Endothelial cell of umbilical vein (primary cell): ENCODE data around the gene AGMO. TPM values are rescaled to one million over a fixed set of nuclear protein-coding genes. Genes with fewer than 3 reads are reported as not detected.

Experiments used
- BruUV-seq: library from RNA; stranded (reverse); fragments of 400-500 nt; replicated peaks from 2 replicates; lab custom pipeline; 2021; lab: Mats Ljungman, UMichigan
- CTCF ChIA-PET: fragments of 300-600, 350-600 bp; sonication (Branson Sonifier 250); formaldehyde crosslinking; loops from one replicate; lab custom pipeline; 2021; ENCODE audit warnings: antibody characterized with exemption, inconsistent platforms; lab: Charles Lee
- POLR2A ChIA-PET: fragments of 300-600, 350-600 bp; sonication (Branson Sonifier 250); formaldehyde crosslinking; loops from one replicate; lab custom pipeline; 2021; ENCODE audit warnings: antibody characterized with exemption, inconsistent platforms; lab: Charles Lee
- DNase-seq: peaks from one replicate; pipeline ENCODE4 v3.0.0-alpha.2; 2011; ENCODE audit warnings: low read depth, low spot score
- FAIRE-seq: peaks from 2 replicates; lab custom pipeline; 2011; peaks lifted over from hg19 to GRCh38; lab: Jason Lieb, UNC
- H2AFZ ChIP-seq: 2 replicates; pipeline ENCODE4 v1.6.0; 2012; ENCODE audit warnings: low read depth, low read length, control low read depth, inconsistent platforms
- H3K27ac ChIP-seq: 2 replicates; pipeline ENCODE4 v1.5.1; 2011; ENCODE audit warnings: low read depth, mild to moderate bottlenecking, control low read depth, low read length, moderate library complexity; ENCODE audit not compliant: insufficient read depth
- H3K27me3 ChIP-seq, 2 experiments: 2 replicates each; pipeline versions ENCODE4 v1.6.0 to v1.6.1; 2011; ENCODE audit warnings: low read length in 2 of 2, mixed read lengths in 1 of 2; ENCODE audit not compliant: control insufficient read depth in 2 of 2, insufficient read depth in 2 of 2
- H3K36me3 ChIP-seq, 2 experiments: 2 replicates in 1 of 2; 3 replicates in 1 of 2; pipeline ENCODE4 v1.5.1; 2011; ENCODE audit warnings: low read length in 2 of 2, mild to moderate bottlenecking in 1 of 2, moderate library complexity in 1 of 2; ENCODE audit not compliant: control insufficient read depth in 2 of 2, insufficient read depth in 2 of 2; ENCODE audit errors: extremely low read depth in 1 of 2
- H3K4me1 ChIP-seq: 3 replicates; pipeline ENCODE4 v1.5.1; 2011; ENCODE audit warnings: mild to moderate bottlenecking, low read length; ENCODE audit not compliant: control insufficient read depth, insufficient read depth; ENCODE audit errors: extremely low read depth
- H3K4me2 ChIP-seq: 2 replicates; pipeline ENCODE4 v1.6.1; 2011; ENCODE audit warnings: low read length, control low read depth, mixed read lengths; ENCODE audit not compliant: insufficient read depth
- H3K4me3 ChIP-seq, 3 experiments: fragments of 200-600 bp in 1 of 3; sonication (generic), shearing (Covaris generic) in 1 of 3; replicated peaks in 1 of 3; 2 replicates each; pipeline ENCODE4 v1.5.1; 2011 to 2016; ENCODE audit warnings: control low read depth in 3 of 3, low read length in 3 of 3, mild to moderate bottlenecking in 2 of 3, inconsistent platforms in 1 of 3, low read depth in 1 of 3, moderate library complexity in 1 of 3; ENCODE audit not compliant: insufficient read depth in 1 of 3
- H3K79me2 ChIP-seq: 2 replicates; pipeline ENCODE4 v1.6.0; 2012; ENCODE audit warnings: low read length, inconsistent platforms; ENCODE audit not compliant: control insufficient read depth, insufficient read depth
- H3K9ac ChIP-seq: replicated peaks from 2 replicates; pipeline ENCODE3; 2011; ENCODE audit warnings: low read length, control low read depth; ENCODE audit not compliant: insufficient read depth; ENCODE audit errors: extremely low read depth
- H3K9me1 ChIP-seq: replicated peaks from 3 replicates; pipeline ENCODE4 v1.6.0; 2011; ENCODE audit warnings: mild to moderate bottlenecking, low read length; ENCODE audit not compliant: control insufficient read depth, insufficient read depth; ENCODE audit errors: extremely low read depth
- H3K9me3 ChIP-seq: replicated peaks from 2 replicates; pipeline ENCODE4 v1.5.1; 2012; ENCODE audit warnings: low read length, inconsistent platforms; ENCODE audit not compliant: control insufficient read depth, insufficient read depth
- H4K20me1 ChIP-seq: replicated peaks from 2 replicates; pipeline ENCODE3; 2011; ENCODE audit warnings: mild to moderate bottlenecking, low read length; ENCODE audit not compliant: control insufficient read depth, insufficient read depth; ENCODE audit errors: extremely low read depth
- CTCF ChIP-seq, 2 donors: IDR thresholded peaks; 1 replicate in 1 of 2; 2 replicates in 1 of 2; pipeline ENCODE4 v1.5.1; 2011; ENCODE audit warnings: low read length in 2 of 2, mild to moderate bottlenecking in 2 of 2, moderate library complexity in 2 of 2, control low read depth in 1 of 2, inconsistent platforms in 1 of 2, low read depth in 1 of 2; ENCODE audit not compliant: insufficient read depth in 1 of 2; ENCODE audit errors: extremely low read depth in 1 of 2
- EZH2 ChIP-seq: IDR thresholded peaks from 2 replicates; pipeline ENCODE4 v1.6.1; 2012; ENCODE audit warnings: borderline replicate concordance, low read depth, mild to moderate bottlenecking, moderate library complexity, low read length, inconsistent platforms; ENCODE audit not compliant: severe bottlenecking
- FOS ChIP-seq: IDR thresholded peaks from 2 replicates; pipeline ENCODE4 v1.6.1; 2011; ENCODE audit warnings: mild to moderate bottlenecking, low read length, moderate library complexity, borderline replicate concordance; ENCODE audit not compliant: insufficient read depth
- GATA2 ChIP-seq: IDR thresholded peaks from 2 replicates; pipeline ENCODE4 v1.7.0; 2011; ENCODE audit warnings: low read depth, mild to moderate bottlenecking, moderate library complexity, mixed read lengths, low read length; ENCODE audit not compliant: insufficient read length, insufficient read depth
- JUN ChIP-seq: IDR thresholded peaks from 2 replicates; pipeline ENCODE4 v1.6.1; 2011; ENCODE audit warnings: borderline replicate concordance, low read depth; ENCODE audit not compliant: insufficient read length, insufficient read depth
- MYC ChIP-seq: IDR thresholded peaks from one replicate; pipeline ENCODE4 v1.6.1; 2011; ENCODE audit warnings: mild to moderate bottlenecking, low read depth, low read length
- POLR2A ChIP-seq: IDR thresholded peaks from 2 replicates; pipeline ENCODE4 v1.6.1; 2012; ENCODE audit warnings: low read depth, mild to moderate bottlenecking, control low read depth, low read length
- POLR2AphosphoS5 ChIP-seq: IDR thresholded peaks from 2 replicates; pipeline ENCODE4 v1.6.1; 2012; ENCODE audit warnings: low read depth, mild to moderate bottlenecking, control low read depth, low read length, moderate library complexity; ENCODE audit not compliant: insufficient read depth
- dilution Hi-C: fragments of 300-500 bp; cut with MboI; formaldehyde crosslinking; loops from one replicate; pipeline ENCODE4 v1.15.0; 2019; ENCODE audit warnings: low sequenced_read_pairs; ENCODE audit not compliant: extremely low pct_ligation_motif_present
- intact Hi-C: fragments of 100-400 bp; cut with micrococcal nuclease; formaldehyde crosslinking; loops from one replicate; pipeline ENCODE4 v1.10.0; 2022
- polyA plus RNA-seq, 4 experiments: library from polyadenylated mRNA; depleted of rRNA in 3 of 4; stranded (reverse) in 3 of 4; unstranded in 1 of 4; fragments of >200 nt; gene quantifications; 2 replicates each; pipeline versions ENCODE4 v1.2.1 to v1.2.3, GENCODE V29; 2011 to 2012; ENCODE audit warnings: missing spikeins in 1 of 4
- total RNA-seq: library from RNA; stranded (reverse); gene quantifications from 2 replicates; pipeline ENCODE4 v1.2.3, GENCODE V29; 2021
- TF ChIP-seq, protein P1 (sequence below): IDR thresholded peaks from 2 replicates; pipeline ENCODE4 v1.6.1; 2011; ENCODE audit not compliant: insufficient read depth, insufficient read length

Gene AGMO
- total and polyA plus RNA-seq, 2 donors (not counting 3 experiments of a cell fraction or from before 2014, with no cell fraction given), result 0.23 to 0.40 TPM

DNA sequence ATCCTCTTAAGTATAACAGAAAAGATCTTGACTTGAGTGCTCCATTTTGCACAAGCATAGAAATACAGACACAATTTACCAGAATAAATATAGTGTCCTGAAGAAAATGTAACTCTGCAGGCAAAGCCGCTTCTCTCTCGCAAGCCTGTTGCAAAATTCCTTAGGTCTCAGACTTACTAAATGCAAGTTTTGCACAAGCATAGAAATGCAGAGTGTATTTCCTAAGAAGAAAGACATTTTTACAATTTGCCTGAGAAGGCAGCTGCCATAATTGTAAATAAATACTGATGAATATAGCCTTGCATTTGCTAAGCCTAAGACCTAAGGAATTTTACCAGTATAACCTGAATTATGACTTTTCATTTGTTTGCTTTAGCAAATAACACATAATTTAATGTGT lies 67.1 kb downstream of the AGMO start:
- Histone ChIP-seq H3K27ac (no peak overlapping the region), H3K9me3 (no peaks in the 10 kb centered on the region), H3K9ac (no peak overlapping the region), H3K4me1 (no peaks in the 10 kb centered on the region), H3K36me3 (no peaks in the 10 kb centered on the region), H3K27me3 (no peaks in the 10 kb centered on the region), H3K4me2 (no peak overlapping the region), H4K20me1 (no peaks in the 10 kb centered on the region), H2AFZ (no peak overlapping the region), H3K9me1 (no peaks in the 10 kb centered on the region), H3K79me2 (no peaks in the 10 kb centered on the region), H3K4me3 (no peak overlapping the region)
- FAIRE-seq, result no peak
- TF ChIP-seq EZH2 (no peak), GATA2 (no peak), JUN (no peak), POLR2A (no peak), CTCF (IDR thresholded peaks at IDR 0.05; ENCODE audit: extremely low read depth in 1 of 2, insufficient read depth in 1 of 2, low read depth in 1 of 2, low read length in 2 of 2) (no peak), FOS (no peak), POLR2AphosphoS5 (no peak), MYC (no peak)
- TF ChIP-seq, protein P1, sequence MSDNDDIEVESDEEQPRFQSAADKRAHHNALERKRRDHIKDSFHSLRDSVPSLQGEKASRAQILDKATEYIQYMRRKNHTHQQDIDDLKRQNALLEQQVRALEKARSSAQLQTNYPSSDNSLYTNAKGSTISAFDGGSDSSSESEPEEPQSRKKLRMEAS, result no peak
- dilution Hi-C loops, result no loop called here
- no TSS peak for BruUV-seq
- DNase-seq, result no peak
- ChIA-PET POLR2A (no interaction called here), CTCF (no interaction called here)
- intact Hi-C loops, result no loop called here
